Measurements from ENCODE around the gene ATE1. TPM values are rescaled to one million over a fixed set of nuclear protein-coding genes. Genes with fewer than 3 reads are reported as not detected.

The ATE1 gene
- total RNA-seq, 2 donors from 2014 or later = 31.0 to 62.0 TPM

DNA sequence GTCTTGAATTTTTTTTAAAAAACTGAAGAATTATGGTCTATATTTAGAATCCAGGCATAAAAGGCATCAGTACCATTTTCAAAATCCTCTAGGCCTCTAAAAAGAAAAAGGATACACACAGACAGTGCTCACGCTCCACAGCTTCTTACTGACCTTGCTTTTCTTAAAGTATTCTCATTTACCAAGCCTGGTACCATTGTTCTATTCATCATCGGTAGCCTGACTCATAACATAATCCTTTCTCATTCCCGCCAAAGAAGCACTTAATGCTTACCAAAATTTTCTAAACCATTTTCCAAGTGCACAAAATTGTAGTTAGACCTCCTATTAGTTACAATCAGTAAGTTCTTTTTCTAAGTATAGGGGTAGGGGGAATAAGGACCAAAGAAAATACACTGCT is 54.6 kb downstream of the ATE1 start:
- Histone ChIP-seq H3K9me3 (no peaks in the 10 kb centered on the region), H3K27ac (no peak overlapping the region), H3K36me3 (peaks cover 14% of the 10 kb centered on the region), H3K4me3 (no peak overlapping the region), H3K4me1 (no peaks in the 10 kb centered on the region), H3K27me3 (no peaks in the 10 kb centered on the region)
- DNase-seq (ENCODE audit: low spot score) = no peak
- TF ChIP-seq, protein P1, sequence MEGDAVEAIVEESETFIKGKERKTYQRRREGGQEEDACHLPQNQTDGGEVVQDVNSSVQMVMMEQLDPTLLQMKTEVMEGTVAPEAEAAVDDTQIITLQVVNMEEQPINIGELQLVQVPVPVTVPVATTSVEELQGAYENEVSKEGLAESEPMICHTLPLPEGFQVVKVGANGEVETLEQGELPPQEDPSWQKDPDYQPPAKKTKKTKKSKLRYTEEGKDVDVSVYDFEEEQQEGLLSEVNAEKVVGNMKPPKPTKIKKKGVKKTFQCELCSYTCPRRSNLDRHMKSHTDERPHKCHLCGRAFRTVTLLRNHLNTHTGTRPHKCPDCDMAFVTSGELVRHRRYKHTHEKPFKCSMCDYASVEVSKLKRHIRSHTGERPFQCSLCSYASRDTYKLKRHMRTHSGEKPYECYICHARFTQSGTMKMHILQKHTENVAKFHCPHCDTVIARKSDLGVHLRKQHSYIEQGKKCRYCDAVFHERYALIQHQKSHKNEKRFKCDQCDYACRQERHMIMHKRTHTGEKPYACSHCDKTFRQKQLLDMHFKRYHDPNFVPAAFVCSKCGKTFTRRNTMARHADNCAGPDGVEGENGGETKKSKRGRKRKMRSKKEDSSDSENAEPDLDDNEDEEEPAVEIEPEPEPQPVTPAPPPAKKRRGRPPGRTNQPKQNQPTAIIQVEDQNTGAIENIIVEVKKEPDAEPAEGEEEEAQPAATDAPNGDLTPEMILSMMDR (IDR thresholded peaks at IDR 0.05) = no peak

DNA sequence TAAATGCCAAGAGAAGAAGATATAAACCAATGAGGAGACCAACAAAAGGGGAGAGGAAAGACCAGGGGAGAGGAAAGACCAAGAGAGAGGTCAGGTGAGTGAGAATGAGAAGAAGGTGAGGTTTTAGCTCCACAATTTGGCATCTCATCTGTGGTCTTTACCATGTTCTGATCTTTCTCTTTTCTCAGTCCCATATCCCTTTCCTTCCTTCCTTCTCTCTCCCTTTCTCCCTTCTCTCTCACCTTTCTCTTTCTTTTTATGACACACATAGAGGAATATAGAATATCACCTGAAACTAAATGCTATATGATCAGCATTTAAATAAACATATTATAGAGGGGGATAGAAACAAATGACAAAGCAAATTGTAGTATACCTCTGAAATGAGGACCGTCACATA is 57.4 kb downstream of the ATE1 start:
- no peak overlapping the region for H3K4me3 ChIP-seq
- TF ChIP-seq, protein P1 (IDR thresholded peaks at IDR 0.05) = no peak
- no peaks in the 10 kb centered on the region for H3K27me3 ChIP-seq
- no peak overlapping the region for H3K27ac ChIP-seq
- no peak for DNase-seq (ENCODE audit: low spot score)
- H3K9me3 ChIP-seq = no peaks in the 10 kb centered on the region
- peaks cover 20% of the 10 kb centered on the region for H3K36me3 ChIP-seq
- no peaks in the 10 kb centered on the region for H3K4me1 ChIP-seq

DNA sequence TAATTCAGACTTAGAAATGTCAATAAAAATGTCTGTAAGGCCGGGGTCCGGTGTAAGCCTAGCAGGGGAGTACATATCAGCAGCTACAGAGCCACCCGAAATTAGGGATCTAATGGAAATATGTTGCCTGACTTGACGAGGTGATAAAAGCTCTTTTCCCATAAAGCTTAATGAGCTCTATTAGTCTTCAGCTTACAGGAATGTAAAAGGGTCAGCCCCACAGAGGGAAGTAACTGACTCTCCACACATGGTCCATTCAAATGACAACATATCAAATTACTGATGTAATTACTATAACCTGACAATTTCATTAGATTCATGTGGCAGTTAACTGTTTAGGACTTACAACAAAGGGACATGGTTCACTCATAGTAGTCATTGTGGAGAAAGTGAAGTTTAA is 62.3 kb downstream of the ATE1 start:
- H3K4me3 ChIP-seq = no peak overlapping the region
- no peaks in the 10 kb centered on the region for H3K9me3 ChIP-seq
- no peak overlapping the region for H3K27ac ChIP-seq
- H3K4me1 ChIP-seq = no peaks in the 10 kb centered on the region
- H3K36me3 ChIP-seq = peaks cover 20% of the 10 kb centered on the region
- no peaks in the 10 kb centered on the region for H3K27me3 ChIP-seq
- TF ChIP-seq, protein P1 (IDR thresholded peaks at IDR 0.05) = no peak
- no peak for DNase-seq (ENCODE audit: low spot score)

DNA sequence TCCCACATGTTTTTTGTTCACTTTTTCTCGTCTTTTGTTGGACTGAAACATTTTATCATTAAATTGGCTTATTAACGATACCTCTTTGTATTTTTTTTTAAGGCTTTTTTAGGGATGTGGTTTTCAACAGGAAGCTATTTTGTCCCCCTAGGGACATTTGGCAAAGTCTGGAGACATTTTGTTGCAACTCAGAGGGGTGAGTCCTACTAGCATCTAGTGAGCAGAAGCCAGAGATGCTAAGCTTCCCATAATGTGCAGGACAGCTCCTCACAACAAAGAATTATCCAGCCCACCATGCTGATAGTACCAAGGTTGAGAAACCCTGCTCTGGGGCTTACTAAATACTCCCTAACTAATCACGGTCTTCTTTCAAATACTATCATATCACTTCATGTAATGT is 63.2 kb downstream of the ATE1 start:
- no peak for DNase-seq (ENCODE audit: low spot score)
- TF ChIP-seq, protein P1 (IDR thresholded peaks at IDR 0.05) = no peak
- H3K9me3 ChIP-seq = no peaks in the 10 kb centered on the region

DNA sequence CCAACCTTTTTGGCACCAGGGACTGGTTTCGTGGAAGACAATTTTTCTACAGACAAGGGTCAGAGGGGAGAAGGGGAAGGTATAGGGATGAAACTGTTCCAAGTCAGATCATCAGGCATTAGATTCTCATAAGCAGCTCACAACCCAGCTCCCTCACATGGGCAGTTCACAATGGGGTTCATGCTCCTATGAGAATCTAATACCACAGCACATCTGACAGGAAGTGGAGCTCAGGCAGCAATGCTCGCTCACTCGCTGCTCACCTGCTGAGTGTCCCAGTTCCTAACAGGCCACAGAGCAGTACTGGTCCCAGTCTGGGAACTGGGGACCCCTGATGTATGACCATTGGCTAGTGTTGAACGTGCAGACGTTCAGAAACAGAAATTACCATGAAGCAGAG is 63.7 kb downstream of the ATE1 start:
- Histone ChIP-seq H3K27ac (no peak overlapping the region), H3K4me1 (no peaks in the 10 kb centered on the region), H3K36me3 (peaks cover 20% of the 10 kb centered on the region), H3K9me3 (no peaks in the 10 kb centered on the region), H3K27me3 (no peaks in the 10 kb centered on the region), H3K4me3 (no peak overlapping the region)
- TF ChIP-seq, protein P1 (IDR thresholded peaks at IDR 0.05) = no peak
- no peak for DNase-seq (ENCODE audit: low spot score)

More for the DNA sequence above, 63.2 kb downstream of the ATE1 start:
- H3K36me3 ChIP-seq = peaks cover 20% of the 10 kb centered on the region
- no peaks in the 10 kb centered on the region for H3K4me1 ChIP-seq
- H3K27me3 ChIP-seq = no peaks in the 10 kb centered on the region
- H3K4me3 ChIP-seq = no peak overlapping the region
- no peak overlapping the region for H3K27ac ChIP-seq

DNA sequence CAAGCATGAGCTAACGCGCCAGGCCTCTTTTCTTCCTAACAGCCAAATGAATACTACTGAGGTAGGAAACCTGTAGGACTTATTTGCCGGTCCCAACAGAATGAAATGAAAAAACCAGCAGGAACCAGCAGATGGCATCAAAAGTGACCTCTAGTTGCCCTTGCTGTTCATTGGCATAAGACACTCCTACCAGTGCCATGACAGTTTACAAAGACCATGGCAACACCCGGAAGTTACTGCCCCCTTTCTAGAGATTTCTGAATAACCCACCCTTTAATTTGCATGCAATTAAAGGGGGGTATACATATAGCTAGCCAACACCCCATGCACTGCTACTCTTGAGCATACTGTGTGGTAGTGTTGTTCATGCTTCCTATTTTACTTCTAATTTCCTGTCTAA is 65.2 kb downstream of the ATE1 start:
- Histone ChIP-seq H3K4me1 (no peaks in the 10 kb centered on the region), H3K27ac (no peak overlapping the region), H3K27me3 (no peaks in the 10 kb centered on the region), H3K9me3 (no peaks in the 10 kb centered on the region), H3K4me3 (no peak overlapping the region), H3K36me3 (peaks cover 6% of the 10 kb centered on the region)
- TF ChIP-seq, protein P1 (IDR thresholded peaks at IDR 0.05) = no peak
- no peak for DNase-seq (ENCODE audit: low spot score)

Data from right atrium auricular region (tissue), 2 donors.